ENCODE data around the gene PSTK. TPM values are rescaled to one million over a fixed set of nuclear protein-coding genes. Genes with fewer than 3 reads are reported as not detected.

The PSTK gene
- total and polyA plus RNA-seq, 2 of the 13 experiments (the other 11 are each of a cell fraction or from before 2014, with no cell fraction given), result 8.2 to 9.3 TPM

GRCh38 chr10:122980209-122981065, at the start of gene PSTK (continued):
- TF ChIP-seq, protein P1, sequence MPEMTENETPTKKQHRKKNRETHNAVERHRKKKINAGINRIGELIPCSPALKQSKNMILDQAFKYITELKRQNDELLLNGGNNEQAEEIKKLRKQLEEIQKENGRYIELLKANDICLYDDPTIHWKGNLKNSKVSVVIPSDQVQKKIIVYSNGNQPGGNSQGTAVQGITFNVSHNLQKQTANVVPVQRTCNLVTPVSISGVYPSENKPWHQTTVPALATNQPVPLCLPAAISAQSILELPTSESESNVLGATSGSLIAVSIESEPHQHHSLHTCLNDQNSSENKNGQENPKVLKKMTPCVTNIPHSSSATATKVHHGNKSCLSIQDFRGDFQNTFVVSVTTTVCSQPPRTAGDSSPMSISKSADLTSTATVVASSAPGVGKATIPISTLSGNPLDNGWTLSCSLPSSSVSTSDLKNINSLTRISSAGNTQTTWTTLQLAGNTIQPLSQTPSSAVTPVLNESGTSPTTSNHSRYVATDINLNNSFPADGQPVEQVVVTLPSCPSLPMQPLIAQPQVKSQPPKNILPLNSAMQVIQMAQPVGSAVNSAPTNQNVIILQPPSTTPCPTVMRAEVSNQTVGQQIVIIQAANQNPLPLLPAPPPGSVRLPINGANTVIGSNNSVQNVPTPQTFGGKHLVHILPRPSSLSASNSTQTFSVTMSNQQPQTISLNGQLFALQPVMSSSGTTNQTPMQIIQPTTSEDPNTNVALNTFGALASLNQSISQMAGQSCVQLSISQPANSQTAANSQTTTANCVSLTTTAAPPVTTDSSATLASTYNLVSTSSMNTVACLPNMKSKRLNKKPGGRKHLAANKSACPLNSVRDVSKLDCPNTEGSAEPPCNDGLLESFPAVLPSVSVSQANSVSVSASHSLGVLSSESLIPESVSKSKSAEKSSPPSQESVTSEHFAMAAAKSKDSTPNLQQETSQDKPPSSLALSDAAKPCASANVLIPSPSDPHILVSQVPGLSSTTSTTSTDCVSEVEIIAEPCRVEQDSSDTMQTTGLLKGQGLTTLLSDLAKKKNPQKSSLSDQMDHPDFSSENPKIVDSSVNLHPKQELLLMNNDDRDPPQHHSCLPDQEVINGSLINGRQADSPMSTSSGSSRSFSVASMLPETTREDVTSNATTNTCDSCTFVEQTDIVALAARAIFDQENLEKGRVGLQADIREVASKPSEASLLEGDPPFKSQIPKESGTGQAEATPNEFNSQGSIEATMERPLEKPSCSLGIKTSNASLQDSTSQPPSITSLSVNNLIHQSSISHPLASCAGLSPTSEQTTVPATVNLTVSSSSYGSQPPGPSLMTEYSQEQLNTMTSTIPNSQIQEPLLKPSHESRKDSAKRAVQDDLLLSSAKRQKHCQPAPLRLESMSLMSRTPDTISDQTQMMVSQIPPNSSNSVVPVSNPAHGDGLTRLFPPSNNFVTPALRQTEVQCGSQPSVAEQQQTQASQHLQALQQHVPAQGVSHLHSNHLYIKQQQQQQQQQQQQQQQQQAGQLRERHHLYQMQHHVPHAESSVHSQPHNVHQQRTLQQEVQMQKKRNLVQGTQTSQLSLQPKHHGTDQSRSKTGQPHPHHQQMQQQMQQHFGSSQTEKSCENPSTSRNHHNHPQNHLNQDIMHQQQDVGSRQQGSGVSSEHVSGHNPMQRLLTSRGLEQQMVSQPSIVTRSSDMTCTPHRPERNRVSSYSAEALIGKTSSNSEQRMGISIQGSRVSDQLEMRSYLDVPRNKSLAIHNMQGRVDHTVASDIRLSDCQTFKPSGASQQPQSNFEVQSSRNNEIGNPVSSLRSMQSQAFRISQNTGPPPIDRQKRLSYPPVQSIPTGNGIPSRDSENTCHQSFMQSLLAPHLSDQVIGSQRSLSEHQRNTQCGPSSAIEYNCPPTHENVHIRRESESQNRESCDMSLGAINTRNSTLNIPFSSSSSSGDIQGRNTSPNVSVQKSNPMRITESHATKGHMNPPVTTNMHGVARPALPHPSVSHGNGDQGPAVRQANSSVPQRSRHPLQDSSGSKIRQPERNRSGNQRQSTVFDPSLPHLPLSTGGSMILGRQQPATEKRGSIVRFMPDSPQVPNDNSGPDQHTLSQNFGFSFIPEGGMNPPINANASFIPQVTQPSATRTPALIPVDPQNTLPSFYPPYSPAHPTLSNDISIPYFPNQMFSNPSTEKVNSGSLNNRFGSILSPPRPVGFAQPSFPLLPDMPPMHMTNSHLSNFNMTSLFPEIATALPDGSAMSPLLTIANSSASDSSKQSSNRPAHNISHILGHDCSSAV (CRISPR knock-in tag; IDR thresholded peaks at IDR 0.05; ENCODE audit: borderline replicate concordance), result no peak
- TF ChIP-seq ZNF737 (CRISPR knock-in tag; IDR thresholded peaks at IDR 0.05; ENCODE audit: borderline replicate concordance), result 0 out of 2 replicates have a peak, but pooled peaks have one; percentile 51
- 0 out of 2 replicates have a peak, but pooled peaks have one; percentile 86 for TF ChIP-seq ZNF709 (CRISPR knock-in tag; IDR thresholded peaks at IDR 0.05)
- TF ChIP-seq ONECUT2 (CRISPR knock-in tag; IDR thresholded peaks at IDR 0.05), result peak; percentile 52; the same call in 1 of the 2 replicates
- TF ChIP-seq ZNF235 (CRISPR knock-in tag; IDR thresholded peaks at IDR 0.05; ENCODE audit: borderline replicate concordance), result no peak
- TF ChIP-seq HNRNPL (IDR thresholded peaks at IDR 0.05; ENCODE audit: low read depth, low read length), result 0 out of 2 replicates have a peak, but pooled peaks have one; percentile 43
- TF ChIP-seq GTF2F1 (IDR thresholded peaks at IDR 0.05; ENCODE audit: low read length), result no peak
- TF ChIP-seq SP2 (CRISPR knock-in tag; IDR thresholded peaks at IDR 0.05), result no peak
- TF ChIP-seq CSRNP2 (CRISPR knock-in tag; conservative IDR thresholded peaks at IDR 0.05; ENCODE audit: low read depth), result no peak
- 0 out of 2 replicates have a peak, but pooled peaks have one; percentile 63 for TF ChIP-seq FIP1L1 (IDR thresholded peaks at IDR 0.05; ENCODE audit: borderline replicate concordance, insufficient read depth, low read depth, low read length)
- TF ChIP-seq MTF1 (CRISPR knock-in tag; IDR thresholded peaks at IDR 0.05), result no peak
- TF ChIP-seq, protein P2, sequence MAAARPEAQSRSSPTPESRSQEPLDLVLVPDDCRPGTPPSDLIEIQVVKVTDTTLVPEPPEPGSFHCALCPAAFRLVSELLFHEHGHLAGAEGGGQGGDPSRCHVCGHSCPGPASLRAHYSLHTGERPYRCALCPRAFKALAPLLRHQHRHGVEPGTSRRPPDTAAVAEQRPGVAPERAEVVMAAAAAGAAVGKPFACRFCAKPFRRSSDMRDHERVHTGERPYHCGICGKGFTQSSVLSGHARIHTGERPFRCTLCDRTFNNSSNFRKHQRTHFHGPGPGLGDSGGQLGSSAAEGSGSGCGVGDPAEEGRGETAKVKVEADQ (CRISPR knock-in tag; IDR thresholded peaks at IDR 0.05; ENCODE audit: borderline replicate concordance), result peak; percentile 45; the same call in 1 of the 2 replicates
- no peak; the same call in 1 of the 2 replicates for TF ChIP-seq ZNF329 (CRISPR knock-in tag; IDR thresholded peaks at IDR 0.05; ENCODE audit: low read depth)
- no peak for TF ChIP-seq ZNF251 (CRISPR knock-in tag; IDR thresholded peaks at IDR 0.05)
- no peak for TF ChIP-seq ZBTB38 (CRISPR knock-in tag; IDR thresholded peaks at IDR 0.05)
- peak; percentile 83 for TF ChIP-seq ZIK1 (CRISPR knock-in tag; IDR thresholded peaks at IDR 0.05; ENCODE audit: borderline replicate concordance, low read depth)
- TF ChIP-seq KLF12 (CRISPR knock-in tag; IDR thresholded peaks at IDR 0.05; ENCODE audit: borderline replicate concordance), result peak; percentile 83; the same call in 1 of the 2 replicates
